Fibroblast of lung (primary cell): ENCODE results near the gene PDP2.

ENCODE experiments used
- EZH2 ChIP-seq: IDR thresholded peaks from 2 replicates; pipeline ENCODE4 v1.5.1; 2012; ENCODE audit warnings: low read length, control low read depth, mild to moderate bottlenecking; ENCODE audit errors: missing control alignments
- TF ChIP-seq, protein P1 (sequence below), 2 donors: IDR thresholded peaks in 1 of 2; conservative IDR thresholded peaks in 1 of 2; 1 replicate in 1 of 2; 2 replicates in 1 of 2; pipeline ENCODE4 v1.5.1; 2011 to 2012; ENCODE audit warnings: low read length in 2 of 2, control low read depth in 1 of 2, inconsistent platforms in 1 of 2, low read depth in 1 of 2, mild to moderate bottlenecking in 1 of 2

DNA sequence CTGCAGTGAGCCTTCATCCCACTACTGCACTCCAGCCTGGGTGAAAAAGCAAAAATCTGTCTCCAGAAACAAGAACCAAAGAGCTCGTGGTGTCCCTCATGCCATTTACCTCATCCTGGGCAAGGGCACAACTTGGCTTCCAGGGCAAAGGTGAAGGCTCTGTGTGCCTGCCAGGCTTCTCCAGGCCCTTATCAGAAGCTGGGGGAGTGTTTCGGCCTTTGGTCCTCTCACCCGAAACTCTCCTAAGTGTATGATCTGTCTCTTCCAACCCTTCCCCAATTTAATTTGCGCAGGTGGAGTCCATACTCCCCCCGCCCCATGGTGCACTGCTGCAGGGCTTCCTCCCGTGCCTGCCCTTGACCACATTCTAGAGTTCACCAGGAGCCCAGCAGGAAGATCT lies 56.1 kb downstream of the PDP2 start:
- TF ChIP-seq, protein P1, sequence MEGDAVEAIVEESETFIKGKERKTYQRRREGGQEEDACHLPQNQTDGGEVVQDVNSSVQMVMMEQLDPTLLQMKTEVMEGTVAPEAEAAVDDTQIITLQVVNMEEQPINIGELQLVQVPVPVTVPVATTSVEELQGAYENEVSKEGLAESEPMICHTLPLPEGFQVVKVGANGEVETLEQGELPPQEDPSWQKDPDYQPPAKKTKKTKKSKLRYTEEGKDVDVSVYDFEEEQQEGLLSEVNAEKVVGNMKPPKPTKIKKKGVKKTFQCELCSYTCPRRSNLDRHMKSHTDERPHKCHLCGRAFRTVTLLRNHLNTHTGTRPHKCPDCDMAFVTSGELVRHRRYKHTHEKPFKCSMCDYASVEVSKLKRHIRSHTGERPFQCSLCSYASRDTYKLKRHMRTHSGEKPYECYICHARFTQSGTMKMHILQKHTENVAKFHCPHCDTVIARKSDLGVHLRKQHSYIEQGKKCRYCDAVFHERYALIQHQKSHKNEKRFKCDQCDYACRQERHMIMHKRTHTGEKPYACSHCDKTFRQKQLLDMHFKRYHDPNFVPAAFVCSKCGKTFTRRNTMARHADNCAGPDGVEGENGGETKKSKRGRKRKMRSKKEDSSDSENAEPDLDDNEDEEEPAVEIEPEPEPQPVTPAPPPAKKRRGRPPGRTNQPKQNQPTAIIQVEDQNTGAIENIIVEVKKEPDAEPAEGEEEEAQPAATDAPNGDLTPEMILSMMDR (conservative IDR thresholded peaks at IDR 0.05 in 1 of 2, IDR thresholded peaks at IDR 0.05 in 1 of 2; ENCODE audit: low read depth in 1 of 2, low read length in 2 of 2) = no peak
- no peak for TF ChIP-seq EZH2
